Neural cell (in vitro differentiated cells): ENCODE measurements around the gene SLC35G6. TPM values are rescaled to one million over a fixed set of nuclear protein-coding genes. Genes with fewer than 3 reads are reported as not detected.
"Not testable (repeated sequence)": the region's sequence is repeated elsewhere in the genome, so short reads cannot be mapped to it uniquely, and the experiment has no call there.

Experiments
- H2AFZ ChIP-seq: fragments of 200-600, 300-800 bp; sonication (generic), shearing (Covaris generic); 2 replicates; pipeline ENCODE4 v1.6.0; 2014; ENCODE audit warnings: low read depth, mild to moderate bottlenecking, antibody characterized with exemption, low read length, moderate library complexity
- H3F3A ChIP-seq: fragments of 200-600 bp; shearing (Covaris generic); 2 replicates; pipeline ENCODE4 v1.6.1; 2016; ENCODE audit warnings: mild to moderate bottlenecking, moderate library complexity, mixed read lengths, antibody characterized with exemption, low read length; ENCODE audit not compliant: insufficient read depth, poor library complexity, severe bottlenecking
- H3K27ac ChIP-seq: fragments of 200-600, 300-800 bp; sonication (generic), shearing (Covaris generic); 2 replicates; pipeline ENCODE4 v1.5.1; 2014; ENCODE audit warnings: mild to moderate bottlenecking, low read length, moderate library complexity
- H3K27me3 ChIP-seq: fragments of 300-800, 200-600 bp; sonication (generic), shearing (Covaris generic); 2 replicates; pipeline ENCODE4 v1.6.0; 2014; ENCODE audit warnings: mild to moderate bottlenecking, low read depth, low read length, moderate library complexity; ENCODE audit not compliant: insufficient read depth
- H3K36me3 ChIP-seq: fragments of 300-800, 200-600 bp; sonication (generic), shearing (Covaris generic); 2 replicates; pipeline ENCODE4 v1.5.1; 2014; ENCODE audit warnings: mild to moderate bottlenecking, antibody characterized with exemption, low read length, moderate library complexity; ENCODE audit not compliant: insufficient read depth
- H3K4me2 ChIP-seq: fragments of 300-800, 200-600 bp; sonication (generic), shearing (Covaris generic); 2 replicates; pipeline ENCODE4 v1.6.0; 2014; ENCODE audit warnings: mild to moderate bottlenecking, low read length
- H3K4me3 ChIP-seq: fragments of 300-800, 200-600 bp; sonication (generic), shearing (Covaris generic); 2 replicates; pipeline ENCODE4 v1.5.1; 2014; ENCODE audit warnings: mild to moderate bottlenecking, low read length, moderate library complexity
- H3K79me2 ChIP-seq: fragments of 200-600 bp; shearing (Covaris generic); replicated peaks from 2 replicates; pipeline ENCODE4 v1.6.0; 2014; ENCODE audit warnings: mild to moderate bottlenecking, low read length, moderate library complexity; ENCODE audit not compliant: insufficient read depth
- H3K9ac ChIP-seq: fragments of 300-800, 200-600 bp; sonication (generic), shearing (Covaris generic); 2 replicates; pipeline ENCODE4 v1.6.1; 2016; ENCODE audit warnings: mild to moderate bottlenecking, low read length, mixed read lengths
- H3K9me2 ChIP-seq: fragments of 200-600 bp; shearing (Covaris generic); 2 replicates; pipeline ENCODE4 v1.6.1; 2016; ENCODE audit warnings: mild to moderate bottlenecking, low read length, mixed read lengths; ENCODE audit not compliant: insufficient read depth
- H3K9me3 ChIP-seq: fragments of 200-600, 300-800 bp; sonication (generic), shearing (Covaris generic); 2 replicates; pipeline ENCODE4 v1.6.1; 2016; ENCODE audit warnings: mild to moderate bottlenecking, mixed run types, low read length, moderate library complexity, mixed read lengths
- H4K20me1 ChIP-seq: fragments of 200-600 bp; shearing (Covaris generic); 2 replicates; pipeline ENCODE4 v1.6.1; 2016; ENCODE audit warnings: mild to moderate bottlenecking, mixed run types; ENCODE audit not compliant: insufficient read depth
- EP300 ChIP-seq: fragments of 450-650 bp; conservative IDR thresholded peaks from 2 replicates; pipeline ENCODE4 v1.6.1; 2014; ENCODE audit warnings: antibody characterized with exemption, mild to moderate bottlenecking, moderate library complexity; ENCODE audit not compliant: poor library complexity, severe bottlenecking
- EZH2 ChIP-seq: fragments of 200-600, 300-800 bp; shearing (Covaris generic), sonication (generic); IDR thresholded peaks from 2 replicates; pipeline ENCODE4 v1.6.1; 2014; ENCODE audit warnings: antibody characterized with exemption, low read length, borderline replicate concordance, mild to moderate bottlenecking; ENCODE audit not compliant: insufficient read depth, poor library complexity, severe bottlenecking
- POLR2AphosphoS5 ChIP-seq: IDR thresholded peaks from 2 replicates; pipeline ENCODE4 v1.6.1; 2012
- TAF1 ChIP-seq: IDR thresholded peaks from 2 replicates; pipeline ENCODE4 v1.6.1; 2012; ENCODE audit warnings: low read depth
- polyA plus RNA-seq: library from polyadenylated mRNA; depleted of rRNA; stranded (reverse); fragments of >200 nt; gene quantifications from 2 replicates; pipeline ENCODE4 v1.2.3, GENCODE V29; 2014
- TF ChIP-seq, protein P1 (sequence below): fragments of 450-650 bp; IDR thresholded peaks from 2 replicates; pipeline ENCODE4 v1.5.1; 2014; ENCODE audit warnings: antibody characterized with exemption, mild to moderate bottlenecking, moderate library complexity; ENCODE audit not compliant: poor library complexity, severe bottlenecking
- TF ChIP-seq, protein P2 (sequence below): IDR thresholded peaks from 2 replicates; pipeline ENCODE4 v1.6.1; 2012; ENCODE audit warnings: borderline replicate concordance

SLC35G6 gene
- polyA plus RNA-seq, 1 donor from 2014 or later, result not detected

DNA sequence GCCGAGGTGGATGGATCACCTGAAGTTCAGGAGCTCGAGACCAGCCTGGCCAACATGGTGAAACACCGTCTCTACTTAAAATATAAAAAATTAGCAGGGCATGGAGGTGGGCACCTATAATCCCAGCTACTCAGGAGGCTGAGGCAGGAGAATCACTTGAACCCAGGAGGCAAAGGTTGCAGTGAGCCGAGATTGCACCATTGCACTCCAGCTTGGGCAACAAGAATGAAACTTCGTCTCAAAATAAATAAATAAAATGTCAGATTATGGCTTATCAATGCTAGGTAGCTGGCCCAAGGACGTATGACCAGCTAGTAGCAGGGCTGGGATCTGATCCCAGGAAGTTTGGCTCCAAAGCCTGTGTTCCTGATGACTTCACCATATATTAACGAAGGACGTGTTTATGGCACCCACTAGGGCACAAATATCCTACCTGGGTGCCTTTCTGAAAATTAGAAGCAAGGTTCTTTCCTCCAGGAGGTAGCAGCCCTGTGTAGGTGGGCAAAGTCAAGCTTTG lies 10.7 kb upstream of the SLC35G6 start:
- not testable (repeated sequence) for H3K9ac ChIP-seq, H4K20me1 ChIP-seq, H3K27ac ChIP-seq, H3K9me3 ChIP-seq, H3K9me2 ChIP-seq, H3K27me3 ChIP-seq, H2AFZ ChIP-seq, H3K4me2 ChIP-seq, H3K4me3 ChIP-seq, H3F3A ChIP-seq, H3K36me3 ChIP-seq
- peaks cover 13% of the 10 kb centered on the region for H3K79me2 ChIP-seq

DNA sequence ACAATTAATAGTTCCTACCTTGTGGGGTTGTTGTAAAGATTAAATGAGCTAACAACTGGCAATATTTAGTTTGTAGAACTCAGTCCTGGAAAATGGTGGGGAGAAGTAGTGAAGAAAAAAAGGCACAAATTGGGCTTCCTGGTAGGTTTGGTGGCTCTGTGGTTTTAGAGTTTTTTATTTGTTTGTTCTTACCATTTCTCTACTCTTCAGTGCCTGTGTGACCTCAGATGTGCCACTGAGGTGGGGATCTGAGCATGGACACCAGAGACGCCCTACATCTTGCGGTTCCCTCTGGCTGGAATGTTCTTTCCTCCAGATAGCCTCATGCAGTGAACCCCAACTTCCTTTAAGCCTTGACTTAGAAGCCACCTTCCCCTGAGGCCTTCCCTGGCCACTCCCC lies 9.5 kb upstream of the SLC35G6 start:
- Histone ChIP-seq H3K9me3 (no peaks in the 10 kb centered on the region), H3K4me2 (no peak overlapping the region), H3F3A (no peaks in the 10 kb centered on the region), H3K36me3 (no peaks in the 10 kb centered on the region), H3K27ac (no peak overlapping the region), H3K4me3 (no peak overlapping the region), H3K27me3 (no peaks in the 10 kb centered on the region), H3K9me2 (no peaks in the 10 kb centered on the region), H3K9ac (no peak overlapping the region), H2AFZ (no peak overlapping the region), H4K20me1 (no peaks in the 10 kb centered on the region), H3K79me2 (peaks cover 25% of the 10 kb centered on the region)
- TF ChIP-seq EP300 (no peak), EZH2 (no peak), TAF1 (no peak), POLR2AphosphoS5 (no peak)
- TF ChIP-seq, protein P1, sequence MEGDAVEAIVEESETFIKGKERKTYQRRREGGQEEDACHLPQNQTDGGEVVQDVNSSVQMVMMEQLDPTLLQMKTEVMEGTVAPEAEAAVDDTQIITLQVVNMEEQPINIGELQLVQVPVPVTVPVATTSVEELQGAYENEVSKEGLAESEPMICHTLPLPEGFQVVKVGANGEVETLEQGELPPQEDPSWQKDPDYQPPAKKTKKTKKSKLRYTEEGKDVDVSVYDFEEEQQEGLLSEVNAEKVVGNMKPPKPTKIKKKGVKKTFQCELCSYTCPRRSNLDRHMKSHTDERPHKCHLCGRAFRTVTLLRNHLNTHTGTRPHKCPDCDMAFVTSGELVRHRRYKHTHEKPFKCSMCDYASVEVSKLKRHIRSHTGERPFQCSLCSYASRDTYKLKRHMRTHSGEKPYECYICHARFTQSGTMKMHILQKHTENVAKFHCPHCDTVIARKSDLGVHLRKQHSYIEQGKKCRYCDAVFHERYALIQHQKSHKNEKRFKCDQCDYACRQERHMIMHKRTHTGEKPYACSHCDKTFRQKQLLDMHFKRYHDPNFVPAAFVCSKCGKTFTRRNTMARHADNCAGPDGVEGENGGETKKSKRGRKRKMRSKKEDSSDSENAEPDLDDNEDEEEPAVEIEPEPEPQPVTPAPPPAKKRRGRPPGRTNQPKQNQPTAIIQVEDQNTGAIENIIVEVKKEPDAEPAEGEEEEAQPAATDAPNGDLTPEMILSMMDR, result no peak
- TF ChIP-seq, protein P2, sequence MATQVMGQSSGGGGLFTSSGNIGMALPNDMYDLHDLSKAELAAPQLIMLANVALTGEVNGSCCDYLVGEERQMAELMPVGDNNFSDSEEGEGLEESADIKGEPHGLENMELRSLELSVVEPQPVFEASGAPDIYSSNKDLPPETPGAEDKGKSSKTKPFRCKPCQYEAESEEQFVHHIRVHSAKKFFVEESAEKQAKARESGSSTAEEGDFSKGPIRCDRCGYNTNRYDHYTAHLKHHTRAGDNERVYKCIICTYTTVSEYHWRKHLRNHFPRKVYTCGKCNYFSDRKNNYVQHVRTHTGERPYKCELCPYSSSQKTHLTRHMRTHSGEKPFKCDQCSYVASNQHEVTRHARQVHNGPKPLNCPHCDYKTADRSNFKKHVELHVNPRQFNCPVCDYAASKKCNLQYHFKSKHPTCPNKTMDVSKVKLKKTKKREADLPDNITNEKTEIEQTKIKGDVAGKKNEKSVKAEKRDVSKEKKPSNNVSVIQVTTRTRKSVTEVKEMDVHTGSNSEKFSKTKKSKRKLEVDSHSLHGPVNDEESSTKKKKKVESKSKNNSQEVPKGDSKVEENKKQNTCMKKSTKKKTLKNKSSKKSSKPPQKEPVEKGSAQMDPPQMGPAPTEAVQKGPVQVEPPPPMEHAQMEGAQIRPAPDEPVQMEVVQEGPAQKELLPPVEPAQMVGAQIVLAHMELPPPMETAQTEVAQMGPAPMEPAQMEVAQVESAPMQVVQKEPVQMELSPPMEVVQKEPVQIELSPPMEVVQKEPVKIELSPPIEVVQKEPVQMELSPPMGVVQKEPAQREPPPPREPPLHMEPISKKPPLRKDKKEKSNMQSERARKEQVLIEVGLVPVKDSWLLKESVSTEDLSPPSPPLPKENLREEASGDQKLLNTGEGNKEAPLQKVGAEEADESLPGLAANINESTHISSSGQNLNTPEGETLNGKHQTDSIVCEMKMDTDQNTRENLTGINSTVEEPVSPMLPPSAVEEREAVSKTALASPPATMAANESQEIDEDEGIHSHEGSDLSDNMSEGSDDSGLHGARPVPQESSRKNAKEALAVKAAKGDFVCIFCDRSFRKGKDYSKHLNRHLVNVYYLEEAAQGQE, result no peak

DNA sequence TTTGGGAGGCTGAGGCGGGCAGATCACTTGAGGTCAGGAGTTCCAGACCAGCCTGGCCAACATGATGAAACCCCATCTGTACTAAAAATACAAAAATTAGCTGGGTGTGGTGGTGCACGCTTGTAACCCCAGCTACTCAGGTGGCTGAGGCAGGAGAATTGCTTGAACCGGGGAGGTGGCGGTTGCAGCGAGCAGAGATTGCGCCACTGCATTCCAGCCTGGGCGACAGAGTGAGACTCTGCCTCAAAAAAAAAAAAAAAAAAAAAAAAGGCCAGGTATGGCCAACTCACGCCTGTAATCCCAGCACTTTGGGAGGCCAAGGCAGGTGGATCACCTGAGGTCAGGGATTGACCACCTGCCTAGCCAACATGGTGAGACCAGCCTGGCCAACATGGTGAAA lies 6.5 kb upstream of the SLC35G6 start:
- H3K36me3 ChIP-seq, H4K20me1 ChIP-seq, H3K9ac ChIP-seq, H3F3A ChIP-seq, H3K4me3 ChIP-seq, H3K4me2 ChIP-seq, H3K27me3 ChIP-seq, H3K9me3 ChIP-seq, H3K9me2 ChIP-seq, H2AFZ ChIP-seq, H3K27ac ChIP-seq: not testable (repeated sequence)
- H3K79me2 ChIP-seq, result peaks cover 44% of the 10 kb centered on the region
